ENCODE results near the gene BIRC2. TPM values are rescaled to one million over a fixed set of nuclear protein-coding genes. Genes with fewer than 3 reads are reported as not detected.

BIRC2 gene
- total RNA-seq, 1 donor from 2014 or later = 46.0 TPM

- TF ChIP-seq CTCF (IDR thresholded peaks at IDR 0.05) = no peak
- Mint-ChIP-seq H3K9me3 (ENCODE audit: unreplicated experiment) (no peaks in the 10 kb centered on the region), H3K27ac (ENCODE audit: unreplicated experiment) (no peak overlapping the region), H3K4me3 (ENCODE audit: unreplicated experiment) (no peak overlapping the region), H3K27me3 (ENCODE audit: unreplicated experiment) (no peaks in the 10 kb centered on the region), H3K36me3 (ENCODE audit: unreplicated experiment) (peaks cover 46% of the 10 kb centered on the region), H3K4me1 (ENCODE audit: unreplicated experiment) (peaks cover 15% of the 10 kb centered on the region)
- no peak for DNase-seq (ENCODE audit: extremely low spot score, unreplicated experiment)
These were observed 53.6 kb downstream of the BIRC2 start for GRCh38 chr11:102400603-102401002.

DNA sequence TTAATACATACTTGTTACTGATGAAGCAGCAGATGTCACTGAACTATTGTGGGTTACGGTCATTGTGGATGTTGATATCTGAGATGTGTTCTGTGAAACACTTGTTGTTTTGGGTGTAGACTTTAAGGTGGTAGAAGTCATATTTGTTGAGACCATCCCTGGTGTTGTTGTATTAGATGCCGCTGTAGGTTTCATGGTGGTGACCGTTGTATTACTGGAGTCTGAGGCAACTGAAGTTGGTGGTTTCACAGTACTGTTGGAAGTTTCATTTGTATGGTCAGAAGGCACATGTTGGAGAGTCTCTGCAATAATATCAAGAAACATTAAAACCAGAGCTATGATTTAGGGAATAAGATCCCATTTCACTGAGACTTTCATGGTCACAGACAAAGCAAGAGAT is 54.9 kb downstream of the BIRC2 start:
- H3K4me1 Mint-ChIP-seq (ENCODE audit: unreplicated experiment) = peaks cover 8% of the 10 kb centered on the region
- DNase-seq (ENCODE audit: extremely low spot score, unreplicated experiment) = no peak
- H3K27ac Mint-ChIP-seq (ENCODE audit: unreplicated experiment) = no peak overlapping the region
- no peaks in the 10 kb centered on the region for H3K9me3 Mint-ChIP-seq (ENCODE audit: unreplicated experiment)
- no peaks in the 10 kb centered on the region for H3K27me3 Mint-ChIP-seq (ENCODE audit: unreplicated experiment)
- H3K36me3 Mint-ChIP-seq (ENCODE audit: unreplicated experiment) = peaks cover 41% of the 10 kb centered on the region
- no peak overlapping the region for H3K4me3 Mint-ChIP-seq (ENCODE audit: unreplicated experiment)
- TF ChIP-seq CTCF (IDR thresholded peaks at IDR 0.05) = no peak

DNA sequence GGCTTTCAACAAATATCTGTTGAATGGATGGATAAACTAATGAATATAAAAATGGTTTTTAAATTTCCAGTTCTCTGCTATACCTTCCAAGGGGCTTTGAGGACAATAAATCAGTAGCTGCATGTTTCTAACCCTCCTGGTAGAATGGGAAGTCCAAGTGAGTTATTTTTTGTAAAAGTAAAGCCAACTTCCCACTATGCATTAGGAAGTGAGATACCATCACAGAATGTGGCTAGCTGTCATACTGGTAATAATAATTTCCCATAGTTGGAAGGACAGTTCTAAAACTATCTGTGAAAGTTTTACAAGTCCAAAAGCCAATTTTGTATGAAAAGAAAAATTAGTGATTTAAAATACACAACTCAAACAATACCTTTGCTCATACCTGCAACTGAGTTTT is 55.5 kb downstream of the BIRC2 start:
- no peak for TF ChIP-seq CTCF (IDR thresholded peaks at IDR 0.05)
- no peak for DNase-seq (ENCODE audit: extremely low spot score, unreplicated experiment)
- no peaks in the 10 kb centered on the region for H3K27me3 Mint-ChIP-seq (ENCODE audit: unreplicated experiment)
- H3K36me3 Mint-ChIP-seq (ENCODE audit: unreplicated experiment) = peaks cover 44% of the 10 kb centered on the region
- H3K27ac Mint-ChIP-seq (ENCODE audit: unreplicated experiment) = no peak overlapping the region
- H3K4me3 Mint-ChIP-seq (ENCODE audit: unreplicated experiment) = no peak overlapping the region
- H3K4me1 Mint-ChIP-seq (ENCODE audit: unreplicated experiment) = peaks cover 2% of the 10 kb centered on the region
- H3K9me3 Mint-ChIP-seq (ENCODE audit: unreplicated experiment) = no peaks in the 10 kb centered on the region

- Mint-ChIP-seq H3K4me3 (ENCODE audit: unreplicated experiment) (no peak overlapping the region), H3K36me3 (ENCODE audit: unreplicated experiment) (peaks cover 31% of the 10 kb centered on the region), H3K9me3 (ENCODE audit: unreplicated experiment) (no peaks in the 10 kb centered on the region), H3K27me3 (ENCODE audit: unreplicated experiment) (no peaks in the 10 kb centered on the region), H3K27ac (ENCODE audit: unreplicated experiment) (no peak overlapping the region), H3K4me1 (ENCODE audit: unreplicated experiment) (peaks cover 7% of the 10 kb centered on the region)
- no peak for TF ChIP-seq CTCF (IDR thresholded peaks at IDR 0.05)
- DNase-seq (ENCODE audit: extremely low spot score, unreplicated experiment) = no peak
These were observed 58.5 kb downstream of the BIRC2 start for GRCh38 chr11:102405501-102405900.

- H3K4me3 Mint-ChIP-seq (ENCODE audit: unreplicated experiment) = no peak overlapping the region
- TF ChIP-seq CTCF (IDR thresholded peaks at IDR 0.05) = no peak
- H3K27ac Mint-ChIP-seq (ENCODE audit: unreplicated experiment) = no peak overlapping the region
- H3K9me3 Mint-ChIP-seq (ENCODE audit: unreplicated experiment) = no peaks in the 10 kb centered on the region
- peaks cover 8% of the 10 kb centered on the region for H3K4me1 Mint-ChIP-seq (ENCODE audit: unreplicated experiment)
- H3K36me3 Mint-ChIP-seq (ENCODE audit: unreplicated experiment) = peaks cover 28% of the 10 kb centered on the region
- no peaks in the 10 kb centered on the region for H3K27me3 Mint-ChIP-seq (ENCODE audit: unreplicated experiment)
- DNase-seq (ENCODE audit: extremely low spot score, unreplicated experiment) = no peak
These were observed 59.1 kb downstream of the BIRC2 start for GRCh38 chr11:102406099-102406498.

Measured in osteocyte (in vitro differentiated cells).